Measurements from ENCODE around the gene RXFP4. TPM values are rescaled to one million over a fixed set of nuclear protein-coding genes. Genes with fewer than 3 reads are reported as not detected.

RXFP4 gene
- total RNA-seq, 1 experiment from 2014 or later: not detected

GRCh38 chr1:155978325-155978972 is 37.0 kb downstream of the RXFP4 start, which contains the start of gene ARHGEF2 (continued):
- TF ChIP-seq USF1 (CRISPR knock-in tag; IDR thresholded peaks at IDR 0.05) (0 out of 2 replicates have a peak, but pooled peaks have one; percentile 24), ARID4B (CRISPR knock-in tag; IDR thresholded peaks at IDR 0.05; ENCODE audit: borderline replicate concordance) (peak; percentile 79), EMX1 (CRISPR knock-in tag; IDR thresholded peaks at IDR 0.05) (no peak), MYBL2 (CRISPR knock-in tag; IDR thresholded peaks at IDR 0.05) (peak; percentile 68; the same call in 1 of the 2 replicates), ZBTB43 (CRISPR knock-in tag; IDR thresholded peaks at IDR 0.05) (no peak), FOXP1 (CRISPR knock-in tag; IDR thresholded peaks at IDR 0.05; ENCODE audit: borderline replicate concordance) (peak; percentile 40; the same call in 1 of the 2 replicates), ATF6 (CRISPR knock-in tag; IDR thresholded peaks at IDR 0.05) (no peak)

- peak; percentile 6 for ATAC-seq
- no peak for DNase-seq (ENCODE audit: low spot score)
Measured at GRCh38 chr1:155978973-155979429, 37.6 kb downstream of the RXFP4 start.

More at GRCh38 chr1:155978973-155979429, 37.6 kb downstream of the RXFP4 start:
- ChIA-PET CTCF (interaction anchor here (0.6 to 7.2 kb wide), 38 partner anchors 8 to 432 kb away, joined by 3 to 122 read pairs (median 6); partner anchors contain the start of genes KHDC4, LAMTOR2, LMNA and MEX3A), POLR2A (interaction anchor here (0.6 to 4.4 kb wide), 15 partner anchors 10 to 994 kb away, joined by 3 to 40 read pairs (median 4); partner anchors contain the start of genes MEX3A and RAB25)
- TF ChIP-seq ZNF121 (CRISPR knock-in tag; IDR thresholded peaks at IDR 0.05): peak; percentile 93
- TF ChIP-seq PRDM15 (CRISPR knock-in tag; IDR thresholded peaks at IDR 0.05): 0 out of 2 replicates have a peak, but pooled peaks have one; percentile 42
- TF ChIP-seq FOXJ3 (CRISPR knock-in tag; IDR thresholded peaks at IDR 0.05; ENCODE audit: borderline replicate concordance): no peak
- no peak for TF ChIP-seq TEAD1 (CRISPR knock-in tag; IDR thresholded peaks at IDR 0.05)
- Mint-ChIP-seq H3K4me1 (peaks cover 83% of the 10 kb centered on the region), H3K4me3 (peak overlapping the region; percentile 95), H3K27me3 (ENCODE audit: low read depth) (no peaks in the 10 kb centered on the region), H3K27ac (peak overlapping the region; percentile 95), H3K9me3 (no peaks in the 10 kb centered on the region), H3K36me3 (no peaks in the 10 kb centered on the region)

Measured in WTC11 (cell line).